Stomach (tissue), 9 donors: ENCODE data around the gene ZBTB32. TPM values are rescaled to one million over a fixed set of nuclear protein-coding genes. Genes with fewer than 3 reads are reported as not detected.

Experiments
- DNase-seq, 2 donors: peaks; one replicate each; pipeline versions ENCODE4 v3.0.0 to v3.0.0-alpha.2; 2013 to 2019
- H3K27ac ChIP-seq, 5 donors: fragments of 200-600 bp in 4 of 5; sonication (generic) in 4 of 5; one replicate each; pipeline ENCODE4 v1.5.1; 2013 to 2019; ENCODE audit warnings: mild to moderate bottlenecking in 1 of 5, moderate library complexity in 1 of 5
- H3K27me3 ChIP-seq, 3 donors: fragments of 200-600 bp; sonication (generic); one replicate each; pipeline ENCODE4 v1.5.1; 2017 to 2019; ENCODE audit warnings: mixed run types in 1 of 3
- H3K36me3 ChIP-seq, 4 donors: fragments of 200-600 bp; sonication (generic); 1 replicate in 3 of 4; 2 replicates in 1 of 4; pipeline ENCODE4 v1.5.1; 2016 to 2019
- H3K4me1 ChIP-seq, 4 donors: fragments of 200-600 bp; sonication (generic); one replicate each; pipeline ENCODE4 v1.5.1; 2016 to 2019
- H3K4me3 ChIP-seq, 4 donors: fragments of 200-600 bp; sonication (generic) in 3 of 4; one replicate each; pipeline ENCODE4 v1.5.1; 2016 to 2019; ENCODE audit warnings: mild to moderate bottlenecking in 1 of 4
- H3K9me3 ChIP-seq, 4 donors: fragments of 200-600 bp; sonication (generic); one replicate each; pipeline ENCODE4 v1.5.1; 2016 to 2019
- CTCF ChIP-seq, 7 experiments: fragments of 450-650 bp in 4 of 7; fragments of 200-600 bp in 3 of 7; sonication (generic) in 3 of 7; IDR thresholded peaks; one replicate each; pipeline ENCODE4 v1.5.1; 2016 to 2019; ENCODE audit warnings: antibody characterized with exemption in 7 of 7, control low read depth in 2 of 7, mild to moderate bottlenecking in 1 of 7
- EP300 ChIP-seq: sonication (generic); formaldehyde crosslinking; IDR thresholded peaks from one replicate; pipeline ENCODE4 v1.6.1; 2017; ENCODE audit warnings: antibody characterized with exemption
- POLR2A ChIP-seq, 4 donors: fragments of 450-650 bp; IDR thresholded peaks; one replicate each; pipeline ENCODE4 v1.6.1; 2016; ENCODE audit warnings: antibody characterized with exemption in 4 of 4, control low read depth in 2 of 4, mild to moderate bottlenecking in 1 of 4, moderate library complexity in 1 of 4
- POLR2AphosphoS5 ChIP-seq, 3 donors: sonication (generic); formaldehyde crosslinking; IDR thresholded peaks; one replicate each; pipeline ENCODE4 v1.6.1; 2016; ENCODE audit warnings: antibody characterized with exemption in 3 of 3
- WGBS, 5 donors: extraction: QIAGEN DNeasy Blood & Tissue Kit in 3 of 5; methylation state at CpG; one replicate each; pipeline versions ENCODE4 v1.1.5 to v1.1.7; 2013 to 2018; 5-methylcytosine and 5-hydroxymethylcytosine counted together
- intact Hi-C: fragments of 100-400 bp; cut with DNase I; formaldehyde crosslinking; loops from one replicate; pipeline ENCODE4 v1.15.1; 2023; ENCODE audit warnings: low total_unique reads
- polyA plus RNA-seq, 3 donors: library from polyadenylated mRNA; stranded (reverse); fragments of 200-250 nt; gene quantifications; one replicate each; pipeline ENCODE4 v1.2.3, GENCODE V29; 2013
- total RNA-seq, 5 donors: library from RNA; depleted of rRNA; stranded (reverse); fragments of >200 nt; gene quantifications; one replicate each; pipeline versions ENCODE4 v1.1.0 to v1.2.3, GENCODE V29; 2014 to 2016
- donor health status: healthy with polysubstance abuse.
- donor health status: Bipolar disorder and iron deficiency.
- donor health status: healthy.

The ZBTB32 gene
- total and polyA plus RNA-seq, 8 donors = 0.43 to 8.2 (median 0.46) TPM; not detected in 5

GRCh38 chr19:35759697-35760096 is 55.3 kb downstream of the ZBTB32 start:
- Histone ChIP-seq H3K9me3 (no peaks in the 10 kb centered on the region), H3K4me1 (peaks cover 32 to 55% (median 44%) of the 10 kb centered on the region in 4 donors), H3K36me3 (peaks cover 7 to 46% (median 38%) of the 10 kb centered on the region in 4 donors), H3K27me3 (peaks cover 0 to 16% (median 0%) of the 10 kb centered on the region in 3 donors), H3K4me3 (no peak overlapping the region), H3K27ac (peak overlapping the region in 1 of 5 donors; percentile 99)
- TF ChIP-seq EP300 = no peak
- no peak for TF ChIP-seq POLR2A (IDR thresholded peaks at IDR 0.05)
- TF ChIP-seq POLR2AphosphoS5 (IDR thresholded peaks at IDR 0.05) = no peak
- TF ChIP-seq CTCF (IDR thresholded peaks at IDR 0.05) = no peak
- no peak for DNase-seq
- 81 to 100% (median 94%) methylated on average over 1 to 2 of the region's 2 CpGs for WGBS, 5 donors
- intact Hi-C loops = no loop called here

DNA sequence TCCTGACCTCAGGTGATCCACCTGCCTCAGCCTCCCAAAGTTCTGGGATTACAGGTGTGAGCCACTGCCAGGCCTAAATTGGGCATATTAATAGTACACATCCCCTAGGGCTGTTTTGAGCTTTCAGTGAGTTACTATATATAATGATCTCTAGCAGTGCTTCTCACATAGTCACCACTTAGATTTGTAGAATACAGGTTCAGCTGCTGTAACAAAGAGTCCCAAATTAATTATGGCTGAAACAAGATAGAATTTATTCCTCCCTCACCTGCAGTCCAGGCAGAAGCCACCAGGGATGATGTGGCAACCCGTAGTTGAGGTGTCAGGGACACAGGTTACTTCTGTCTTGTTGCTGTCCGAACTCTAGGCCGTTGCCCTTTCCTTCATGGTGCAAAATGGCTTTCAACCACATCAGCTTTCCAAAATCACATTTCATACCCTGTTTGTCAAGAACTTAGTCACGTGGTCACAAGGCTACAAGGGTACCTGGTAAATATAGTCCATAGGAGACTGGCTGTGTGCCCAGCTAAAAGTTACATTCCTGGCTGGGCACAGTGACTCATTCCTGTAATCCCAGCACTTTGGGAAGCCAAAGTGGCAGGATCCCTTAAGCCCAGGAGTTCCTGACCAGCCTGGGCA is 56.5 kb downstream of the ZBTB32 start:
- DNase-seq = no peak
- peaks cover 17 to 57% (median 49%) of the 10 kb centered on the region in 4 donors for H3K36me3 ChIP-seq
- intact Hi-C loops = no loop called here
- TF ChIP-seq POLR2A (IDR thresholded peaks at IDR 0.05) (no peak), EP300 (no peak), CTCF (IDR thresholded peaks at IDR 0.05) (no peak)
- peaks cover 21 to 43% (median 35%) of the 10 kb centered on the region in 4 donors for H3K4me1 ChIP-seq
- peaks cover 0 to 11% (median 0%) of the 10 kb centered on the region in 3 donors for H3K27me3 ChIP-seq
- no peak overlapping the region for H3K27ac ChIP-seq
- 81 to 87% (median 85%) methylated on average over 4 of the region's 4 CpGs for WGBS, 5 donors
- no peaks in the 10 kb centered on the region for H3K9me3 ChIP-seq
- H3K4me3 ChIP-seq = no peak overlapping the region

DNA sequence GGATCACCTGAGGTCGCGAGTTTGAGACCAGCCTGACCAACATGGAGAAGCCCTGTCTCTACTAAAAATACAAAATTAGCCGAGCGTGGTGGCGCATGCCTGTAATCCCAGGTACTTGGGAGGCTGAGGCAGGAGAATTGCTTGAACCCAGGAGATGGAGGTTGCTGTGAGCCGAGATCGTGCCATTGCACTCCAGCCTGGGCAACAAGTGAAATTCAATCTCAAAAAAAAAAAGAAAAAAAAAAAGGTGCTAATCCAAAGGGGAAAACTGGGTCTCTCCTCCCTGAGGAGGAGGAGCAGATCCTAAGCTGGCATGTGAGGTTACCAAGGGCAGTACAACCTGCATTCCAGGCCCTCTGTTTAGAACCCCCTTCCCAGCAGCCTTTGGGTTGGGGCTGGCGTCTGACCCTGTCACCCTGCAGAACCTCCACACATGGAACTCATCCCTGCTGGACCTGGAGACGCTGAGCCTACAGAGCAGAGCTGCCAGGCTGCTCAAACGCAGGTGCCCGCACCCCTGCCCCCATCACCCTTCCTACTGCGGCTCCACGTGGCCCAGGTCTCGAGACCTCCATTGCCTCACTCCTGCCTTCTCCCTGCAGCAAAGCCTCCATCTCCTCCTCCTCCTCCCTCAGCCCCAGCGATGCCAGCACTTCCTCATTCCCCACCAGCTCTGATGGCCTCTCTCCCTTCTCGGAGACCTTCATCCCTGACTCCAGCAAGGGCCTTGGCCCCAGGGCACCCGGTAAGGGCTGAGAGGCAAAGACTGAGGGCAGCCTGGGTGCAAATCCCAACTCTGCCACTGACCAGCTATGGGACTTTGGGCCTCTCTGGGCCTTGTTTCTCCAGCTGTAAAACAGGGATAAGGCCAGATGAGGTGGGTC is 60.3 kb downstream of the ZBTB32 start:
- Histone ChIP-seq H3K27me3 (no peaks in the 10 kb centered on the region), H3K9me3 (no peaks in the 10 kb centered on the region), H3K4me3 (no peak overlapping the region), H3K36me3 (peaks cover 17 to 80% (median 74%) of the 10 kb centered on the region in 4 donors), H3K4me1 (peaks cover 0 to 20% (median 4%) of the 10 kb centered on the region in 4 donors), H3K27ac (no peak overlapping the region)
- 88 to 96% (median 93%) methylated on average over 16 to 17 of the region's 17 CpGs for WGBS, 5 donors
- DNase-seq = no peak
- intact Hi-C loops = no loop called here
- TF ChIP-seq EP300 (no peak), CTCF (IDR thresholded peaks at IDR 0.05) (no peak), POLR2A (IDR thresholded peaks at IDR 0.05) (no peak), POLR2AphosphoS5 (IDR thresholded peaks at IDR 0.05) (no peak)

Other genes with a start within 250 kb of the ZBTB32 start
- not detected for gene KRTDAP, start 214.1 kb upstream of the ZBTB32 start, total RNA-seq
- gene KRTDAP, start 214.1 kb upstream of the ZBTB32 start, polyA plus RNA-seq = 1 to 10 TPM in 2 of 3 donors, not detected in 1; 2.3 to 3.0 TPM
- gene DMKN, start 190.9 kb upstream of the ZBTB32 start, total RNA-seq = 10 to 100 TPM in 2 of 5 donors, 1 to 10 TPM in 2, not detected in 1; 4.9 to 36.9 (median 20.2) TPM
- 100 to 1,000 TPM in 1 of 3 donors, 10 to 100 TPM in 2; 76.7 to 139 (median 83.6) TPM for gene DMKN, start 190.9 kb upstream of the ZBTB32 start, polyA plus RNA-seq
- not detected for gene SBSN, start 176.2 kb upstream of the ZBTB32 start, total RNA-seq
- gene SBSN, start 176.2 kb upstream of the ZBTB32 start, polyA plus RNA-seq = 10 to 100 TPM in 1 of 3 donors, 1 to 10 TPM in 1, not detected in 1; 1.1 to 29.2 TPM
- not detected for gene GAPDHS, start 171.1 kb upstream of the ZBTB32 start, total RNA-seq
- gene GAPDHS, start 171.1 kb upstream of the ZBTB32 start, polyA plus RNA-seq = not detected
- 100 to 1,000 TPM in 1 of 5 donors, 10 to 100 TPM in 3, 1 to 10 TPM in 1; 7.0 to 121 (median 57.6) TPM for gene TMEM147, start 158.9 kb upstream of the ZBTB32 start, total RNA-seq
- 100 to 1,000 TPM in 1 of 3 donors, 10 to 100 TPM in 2; 63.4 to 131 (median 77.4) TPM for gene TMEM147, start 158.9 kb upstream of the ZBTB32 start, polyA plus RNA-seq
- gene ATP4A, start 140.9 kb upstream of the ZBTB32 start, total RNA-seq = 100 to 1,000 TPM in 4 of 5 donors, 1 to 10 TPM in 1; 9.8 to 890 (median 236) TPM
- 100 to 1,000 TPM; 257 to 357 (median 345) TPM for gene ATP4A, start 140.9 kb upstream of the ZBTB32 start, polyA plus RNA-seq
- gene PMIS2, start 118.4 kb upstream of the ZBTB32 start, total RNA-seq = not detected
- not detected for gene PMIS2, start 118.4 kb upstream of the ZBTB32 start, polyA plus RNA-seq
- 10 to 100 TPM in 1 of 5 donors, 1 to 10 TPM in 4; 4.1 to 23.2 (median 4.9) TPM for gene HAUS5, start 91.8 kb upstream of the ZBTB32 start, total RNA-seq
- gene HAUS5, start 91.8 kb upstream of the ZBTB32 start, polyA plus RNA-seq = 10 to 100 TPM in 1 of 3 donors, 1 to 10 TPM in 2; 4.4 to 17.0 (median 5.6) TPM
- gene RBM42, start 75.5 kb upstream of the ZBTB32 start, total RNA-seq = 100 to 1,000 TPM in 1 of 5 donors, 10 to 100 TPM in 4; 26.6 to 133 (median 46.9) TPM
- 10 to 100 TPM; 56.5 to 60.8 (median 58.6) TPM for gene RBM42, start 75.5 kb upstream of the ZBTB32 start, polyA plus RNA-seq
- gene ETV2, start 62.8 kb upstream of the ZBTB32 start, total RNA-seq = 10 to 100 TPM in 1 of 5 donors, under 1 TPM in 1, not detected in 3; 0.55 to 11.7 TPM
- gene ETV2, start 62.8 kb upstream of the ZBTB32 start, polyA plus RNA-seq = 1 to 10 TPM; 4.5 to 6.3 (median 6.1) TPM
- 100 to 1,000 TPM; 198 to 680 (median 373) TPM for gene COX6B1, start 56.2 kb upstream of the ZBTB32 start, total RNA-seq
- 1,000 to 10,000 TPM; 1,105 to 1,293 (median 1,217) TPM for gene COX6B1, start 56.2 kb upstream of the ZBTB32 start, polyA plus RNA-seq
- gene UPK1A, start 38.0 kb upstream of the ZBTB32 start, total RNA-seq = not detected
- under 1 TPM in 1 of 3 donors, not detected in 2; 0.08 TPM for gene UPK1A, start 38.0 kb upstream of the ZBTB32 start, polyA plus RNA-seq
- 10 to 100 TPM in 4 of 5 donors, 1 to 10 TPM in 1; 8.3 to 92.4 (median 24.9) TPM for gene KMT2B, start 13.4 kb downstream of the ZBTB32 start, total RNA-seq
- gene KMT2B, start 13.4 kb downstream of the ZBTB32 start, polyA plus RNA-seq = 10 to 100 TPM; 13.9 to 22.6 (median 15.1) TPM
- gene IGFLR1, start 37.9 kb downstream of the ZBTB32 start, total RNA-seq = 10 to 100 TPM in 2 of 5 donors, 1 to 10 TPM in 3; 3.6 to 36.8 (median 9.0) TPM
- gene IGFLR1, start 37.9 kb downstream of the ZBTB32 start, polyA plus RNA-seq = 10 to 100 TPM in 1 of 3 donors, 1 to 10 TPM in 2; 6.4 to 15.6 (median 9.8) TPM
- gene U2AF1L4, start 40.9 kb downstream of the ZBTB32 start, total RNA-seq = 10 to 100 TPM; 11.4 to 98.0 (median 57.1) TPM
- gene U2AF1L4, start 40.9 kb downstream of the ZBTB32 start, polyA plus RNA-seq = 10 to 100 TPM; 27.6 to 53.0 (median 44.8) TPM
- 10 to 100 TPM in 3 of 5 donors, 1 to 10 TPM in 1, not detected in 1; 9.3 to 58.0 (median 32.2) TPM for gene PSENEN, start 41.1 kb downstream of the ZBTB32 start, total RNA-seq
- 100 to 1,000 TPM in 1 of 3 donors, 10 to 100 TPM in 2; 49.2 to 101 (median 51.0) TPM for gene PSENEN, start 41.1 kb downstream of the ZBTB32 start, polyA plus RNA-seq
- gene LIN37, start 44.0 kb downstream of the ZBTB32 start, total RNA-seq = 10 to 100 TPM in 3 of 5 donors, 1 to 10 TPM in 2; 2.3 to 26.5 (median 17.9) TPM
- gene LIN37, start 44.0 kb downstream of the ZBTB32 start, polyA plus RNA-seq = 10 to 100 TPM; 21.5 to 44.9 (median 29.2) TPM
- 100 to 1,000 TPM in 3 of 5 donors, 10 to 100 TPM in 2; 25.0 to 492 (median 209) TPM for gene HSPB6, start 52.5 kb downstream of the ZBTB32 start, total RNA-seq
- 10 to 100 TPM; 45.0 to 84.9 (median 71.5) TPM for gene HSPB6, start 52.5 kb downstream of the ZBTB32 start, polyA plus RNA-seq
- 10 to 100 TPM in 4 of 5 donors, 1 to 10 TPM in 1; 5.9 to 61.3 (median 36.5) TPM for gene PROSER3, start 53.6 kb downstream of the ZBTB32 start, total RNA-seq
- gene PROSER3, start 53.6 kb downstream of the ZBTB32 start, polyA plus RNA-seq = 1 to 10 TPM; 3.6 to 6.7 (median 4.5) TPM
- gene ARHGAP33, start 71.0 kb downstream of the ZBTB32 start, total RNA-seq = 10 to 100 TPM in 4 of 5 donors, 1 to 10 TPM in 1; 5.1 to 73.6 (median 25.4) TPM
- gene ARHGAP33, start 71.0 kb downstream of the ZBTB32 start, polyA plus RNA-seq = 1 to 10 TPM; 1.4 to 8.0 (median 6.9) TPM
- gene PRODH2, start 108.3 kb downstream of the ZBTB32 start, total RNA-seq = not detected
- under 1 TPM in 1 of 3 donors, not detected in 2; 0.23 TPM for gene PRODH2, start 108.3 kb downstream of the ZBTB32 start, polyA plus RNA-seq
- 10 to 100 TPM in 1 of 5 donors, 1 to 10 TPM in 1, under 1 TPM in 1, not detected in 2; 0.37 to 17.9 (median 5.4) TPM for gene NPHS1, start 147.9 kb downstream of the ZBTB32 start, total RNA-seq
- gene NPHS1, start 147.9 kb downstream of the ZBTB32 start, polyA plus RNA-seq = under 1 TPM; 0.10 to 0.61 (median 0.25) TPM
- under 1 TPM in 2 of 5 donors, not detected in 3; 0.43 to 0.73 TPM for gene KIRREL2, start 152.4 kb downstream of the ZBTB32 start, total RNA-seq
- gene KIRREL2, start 152.4 kb downstream of the ZBTB32 start, polyA plus RNA-seq = under 1 TPM in 2 of 3 donors, not detected in 1; 0.56 to 0.65 TPM
- gene APLP1, start 164.0 kb downstream of the ZBTB32 start, total RNA-seq = 10 to 100 TPM in 4 of 5 donors, 1 to 10 TPM in 1; 5.3 to 76.5 (median 18.8) TPM
- 10 to 100 TPM; 12.5 to 31.3 (median 18.1) TPM for gene APLP1, start 164.0 kb downstream of the ZBTB32 start, polyA plus RNA-seq
- 10 to 100 TPM in 3 of 5 donors, 1 to 10 TPM in 1, not detected in 1; 6.6 to 42.0 (median 17.6) TPM for gene NFKBID, start 196.0 kb downstream of the ZBTB32 start, total RNA-seq
- gene NFKBID, start 196.0 kb downstream of the ZBTB32 start, polyA plus RNA-seq = 1 to 10 TPM; 2.4 to 7.1 (median 3.3) TPM
- gene HCST, start 198.0 kb downstream of the ZBTB32 start, total RNA-seq = 10 to 100 TPM in 1 of 5 donors, 1 to 10 TPM in 1, not detected in 3; 5.0 to 12.5 TPM
- gene HCST, start 198.0 kb downstream of the ZBTB32 start, polyA plus RNA-seq = 10 to 100 TPM in 1 of 3 donors, 1 to 10 TPM in 2; 8.2 to 11.3 (median 9.2) TPM
- gene TYROBP, start 203.7 kb downstream of the ZBTB32 start, total RNA-seq = 10 to 100 TPM in 2 of 5 donors, 1 to 10 TPM in 1, not detected in 2; 9.4 to 72.3 (median 14.1) TPM
- 100 to 1,000 TPM in 1 of 3 donors, 10 to 100 TPM in 2; 38.4 to 106 (median 87.2) TPM for gene TYROBP, start 203.7 kb downstream of the ZBTB32 start, polyA plus RNA-seq
- 10 to 100 TPM in 2 of 5 donors, 1 to 10 TPM in 2, under 1 TPM in 1; 0.73 to 48.1 (median 4.0) TPM for gene LRFN3, start 231.8 kb downstream of the ZBTB32 start, total RNA-seq
- 1 to 10 TPM; 2.0 to 6.7 (median 2.6) TPM for gene LRFN3, start 231.8 kb downstream of the ZBTB32 start, polyA plus RNA-seq